OCI-LY7 (cell line): Measurements from ENCODE around the gene SERPING1. TPM values are rescaled to one million over a fixed set of nuclear protein-coding genes. Genes with fewer than 3 reads are reported as not detected.

Experiments used
- BruUV-seq: library from RNA; stranded (reverse); fragments of 400-500 nt; replicated peaks from 2 replicates; lab custom pipeline; 2021; lab: Mats Ljungman, UMichigan
- CTCF ChIA-PET: fragments of 300-600 bp; sonication (Branson Sonifier 250); formaldehyde crosslinking; loops from one replicate; lab custom pipeline; 2022; ENCODE audit warnings: antibody characterized with exemption; ENCODE audit not compliant: unreplicated experiment; lab: Charles Lee
- POLR2A ChIA-PET: fragments of 300-600 bp; sonication (Branson Sonifier 250); formaldehyde crosslinking; loops from one replicate; lab custom pipeline; 2022; ENCODE audit warnings: antibody characterized with exemption; lab: Charles Lee
- DNase-seq: peaks from one replicate; pipeline ENCODE4 v3.0.0-alpha.2; 2015; ENCODE audit warnings: low spot score
- H2AFZ ChIP-seq: fragments of 200-600 bp; sonication (generic), shearing (Covaris generic); 2 replicates; pipeline ENCODE4 v1.6.1; 2014; ENCODE audit warnings: mild to moderate bottlenecking, antibody characterized with exemption, low read length, moderate library complexity
- H3K27ac ChIP-seq: fragments of 200-600 bp; sonication (generic); 2 replicates; pipeline ENCODE4 v1.5.1; 2014; ENCODE audit warnings: mixed run types, low read depth, mild to moderate bottlenecking, moderate library complexity, low read length, inconsistent platforms; ENCODE audit not compliant: poor library complexity, severe bottlenecking
- H3K36me3 ChIP-seq: fragments of 200-600 bp; sonication (generic); 2 replicates; pipeline ENCODE4 v1.6.1; 2014; ENCODE audit warnings: mild to moderate bottlenecking, antibody characterized with exemption, low read length, moderate library complexity, mixed read lengths; ENCODE audit not compliant: insufficient read depth
- H3K4me1 ChIP-seq: fragments of 200-600 bp; sonication (generic); 2 replicates; pipeline ENCODE4 v1.5.1; 2014; ENCODE audit warnings: mild to moderate bottlenecking, low read length; ENCODE audit not compliant: insufficient read depth, poor library complexity, severe bottlenecking
- H3K4me2 ChIP-seq: fragments of 200-600 bp; sonication (generic); 2 replicates; pipeline ENCODE4 v1.6.1; 2014; ENCODE audit warnings: mild to moderate bottlenecking, low read length
- H3K4me3 ChIP-seq: fragments of 200-600 bp; sonication (generic); 2 replicates; pipeline ENCODE4 v1.5.1; 2014; ENCODE audit warnings: mild to moderate bottlenecking, low read depth, low read length; ENCODE audit not compliant: poor library complexity, severe bottlenecking
- H3K79me2 ChIP-seq: fragments of 200-600 bp; sonication (generic); 2 replicates; pipeline ENCODE4 v1.6.1; 2016; ENCODE audit warnings: low read depth, mild to moderate bottlenecking, low read length, moderate library complexity, mixed read lengths; ENCODE audit not compliant: insufficient read depth
- H3K9me2 ChIP-seq: fragments of 200-600 bp; sonication (generic); 2 replicates; pipeline ENCODE4 v1.6.1; 2016; ENCODE audit warnings: mild to moderate bottlenecking, low read length, mixed read lengths; ENCODE audit not compliant: insufficient read depth
- H3K9me3 ChIP-seq: fragments of 200-600 bp; sonication (generic); 2 replicates; pipeline ENCODE4 v1.6.1; 2014; ENCODE audit warnings: mild to moderate bottlenecking, mixed run types, low read length, mixed read lengths
- H4K20me1 ChIP-seq: fragments of 200-600 bp; sonication (generic); 2 replicates; pipeline ENCODE4 v1.6.1; 2014; ENCODE audit warnings: mild to moderate bottlenecking, antibody characterized with exemption, low read length, moderate library complexity, mixed read lengths; ENCODE audit not compliant: insufficient read depth
- EZH2phosphoT487 ChIP-seq: fragments of 200-600 bp; sonication (generic); IDR thresholded peaks from 2 replicates; pipeline ENCODE4 v1.6.1; 2018; ENCODE audit warnings: low read depth, borderline replicate concordance, mild to moderate bottlenecking, mixed run types, antibody characterized with exemption, low read length, moderate library complexity, mixed read lengths
- intact Hi-C: fragments of 100-400 bp; cut with micrococcal nuclease; formaldehyde crosslinking; loops from one replicate; pipeline ENCODE4 v1.10.0; 2022; ENCODE audit not compliant: unreplicated experiment
- total RNA-seq, 2 experiments: library from RNA; depleted of rRNA in 1 of 2; stranded (reverse); fragments of >200 nt in 1 of 2; shearing (Covaris generic) in 1 of 2; gene quantifications; 2 replicates each; pipeline ENCODE4 v1.2.3, GENCODE V29; 2014 to 2022
- TF ChIP-seq, protein P1 (sequence below): fragments of 200-600 bp; sonication (generic); conservative IDR thresholded peaks from 2 replicates; pipeline ENCODE4 v1.5.1; 2014; ENCODE audit warnings: mild to moderate bottlenecking, antibody characterized with exemption, low read length, moderate library complexity, mixed read lengths

SERPING1 gene
- total RNA-seq, 2 experiments from 2014 or later = not detected

DNA sequence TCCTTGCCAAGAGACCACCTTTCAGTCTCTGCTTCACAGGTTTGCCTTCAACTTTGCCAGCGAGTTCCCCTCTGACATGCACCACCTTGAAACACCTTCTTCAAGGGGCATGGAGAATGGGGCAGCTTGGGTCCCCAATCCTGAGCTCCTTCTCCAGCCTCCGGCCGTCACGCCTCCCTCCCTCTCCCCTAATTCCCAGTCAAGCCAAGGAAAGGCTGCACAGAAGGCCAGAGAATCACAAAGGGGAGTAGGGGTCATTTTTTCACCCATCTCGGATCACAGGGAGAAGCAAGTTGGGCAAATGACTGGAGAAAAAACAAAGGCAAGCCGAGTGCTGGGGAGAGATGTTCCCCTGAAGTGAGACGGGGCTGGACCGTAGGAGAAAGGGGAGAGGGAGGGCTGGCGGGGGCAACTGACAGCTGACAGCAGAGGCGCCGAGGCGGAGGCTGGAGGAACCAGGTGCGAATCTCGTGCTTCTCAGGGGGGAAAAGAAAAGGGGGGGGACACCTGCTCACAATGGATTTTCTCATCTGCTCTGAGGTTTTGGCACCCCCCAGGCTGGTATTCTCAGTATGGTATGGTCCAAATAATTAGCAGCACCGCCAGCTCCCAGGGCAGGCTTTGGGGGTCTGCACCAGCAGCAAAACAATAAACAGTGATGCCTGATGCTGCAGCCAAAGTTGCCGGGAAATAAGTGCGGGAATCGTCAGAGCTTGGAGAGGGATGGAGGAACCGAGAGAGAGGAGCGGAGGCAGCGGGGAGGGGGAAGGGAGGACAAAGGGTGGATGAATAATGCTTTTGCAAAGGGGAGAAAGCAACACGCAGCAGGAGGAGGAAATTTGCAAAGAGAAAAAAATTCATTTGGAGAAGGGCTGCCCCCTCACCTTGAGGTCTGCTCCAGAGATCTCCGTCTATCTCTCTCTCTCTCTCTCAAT, 51.6 kb downstream of the SERPING1 start:
- Histone ChIP-seq H3K9me3 (no peaks in the 10 kb centered on the region), H4K20me1 (no peaks in the 10 kb centered on the region), H3K4me3 (peak overlapping the region; percentile 65), H3K9me2 (no peaks in the 10 kb centered on the region), H3K27ac (no peak overlapping the region), H3K36me3 (no peaks in the 10 kb centered on the region), H3K4me1 (peaks cover 31% of the 10 kb centered on the region), H2AFZ (peak overlapping the region; percentile 92), H3K4me2 (peak overlapping the region; percentile 95), H3K79me2 (no peaks in the 10 kb centered on the region)
- CTCF ChIA-PET = interaction anchor here (0.6 kb wide), 1 partner anchor 175 kb away, joined by 3 read pairs; no protein-coding TSS in a partner anchor
- POLR2A ChIA-PET = interaction anchor here (0.6 to 1.2 kb wide), 5 partner anchors 9 to 191 kb away, joined by 3 to 4 read pairs (median 3); no protein-coding TSS in a partner anchor
- DNase-seq = peak; percentile 48
- intact Hi-C loops = loop anchor here (5.0 kb wide), 2 partner anchors 312 to 863 kb away; partner anchors contain the start of genes P2RX3 and SSRP1
- no peak for TF ChIP-seq EZH2phosphoT487
- TF ChIP-seq, protein P1, sequence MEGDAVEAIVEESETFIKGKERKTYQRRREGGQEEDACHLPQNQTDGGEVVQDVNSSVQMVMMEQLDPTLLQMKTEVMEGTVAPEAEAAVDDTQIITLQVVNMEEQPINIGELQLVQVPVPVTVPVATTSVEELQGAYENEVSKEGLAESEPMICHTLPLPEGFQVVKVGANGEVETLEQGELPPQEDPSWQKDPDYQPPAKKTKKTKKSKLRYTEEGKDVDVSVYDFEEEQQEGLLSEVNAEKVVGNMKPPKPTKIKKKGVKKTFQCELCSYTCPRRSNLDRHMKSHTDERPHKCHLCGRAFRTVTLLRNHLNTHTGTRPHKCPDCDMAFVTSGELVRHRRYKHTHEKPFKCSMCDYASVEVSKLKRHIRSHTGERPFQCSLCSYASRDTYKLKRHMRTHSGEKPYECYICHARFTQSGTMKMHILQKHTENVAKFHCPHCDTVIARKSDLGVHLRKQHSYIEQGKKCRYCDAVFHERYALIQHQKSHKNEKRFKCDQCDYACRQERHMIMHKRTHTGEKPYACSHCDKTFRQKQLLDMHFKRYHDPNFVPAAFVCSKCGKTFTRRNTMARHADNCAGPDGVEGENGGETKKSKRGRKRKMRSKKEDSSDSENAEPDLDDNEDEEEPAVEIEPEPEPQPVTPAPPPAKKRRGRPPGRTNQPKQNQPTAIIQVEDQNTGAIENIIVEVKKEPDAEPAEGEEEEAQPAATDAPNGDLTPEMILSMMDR = no peak
- no TSS peak for BruUV-seq

- H3K9me2 ChIP-seq = no peaks in the 10 kb centered on the region
- no peaks in the 10 kb centered on the region for H3K79me2 ChIP-seq
- no peaks in the 10 kb centered on the region for H3K9me3 ChIP-seq
- H2AFZ ChIP-seq = peak within 1 kb of the TSS; percentile 92
- POLR2A ChIA-PET = no interaction called here
- no peak within 1 kb of the TSS for H3K27ac ChIP-seq
- intact Hi-C loops = loop anchor here (5.0 kb wide), 2 partner anchors 313 to 862 kb away; partner anchors contain the start of genes P2RX3 and SSRP1
- peak within 1 kb of the TSS; percentile 65 for H3K4me3 ChIP-seq
- CTCF ChIA-PET = no interaction called here
- TF ChIP-seq, protein P1 = no peak
- TF ChIP-seq EZH2phosphoT487 = no peak
- no peaks in the 10 kb centered on the region for H4K20me1 ChIP-seq
- peaks cover 24% of the 10 kb centered on the region for H3K4me1 ChIP-seq
- peak; percentile 21 for DNase-seq
- BruUV-seq = no TSS peak
- peak within 1 kb of the TSS; percentile 95 for H3K4me2 ChIP-seq
- H3K36me3 ChIP-seq = no peaks in the 10 kb centered on the region
These were observed 52.6 kb downstream of the SERPING1 start, which contains the start of gene YPEL4 for GRCh38 chr11:57649826-57650738. TSS of gene YPEL4 (minus strand) at chr11:57649912. CDS start at chr11:57647107, 2,805 bp downstream.
